ENCODE results near the gene PAPPA. TPM values are rescaled to one million over a fixed set of nuclear protein-coding genes. Genes with fewer than 3 reads are reported as not detected.
A peak's percentile ranks its signal among the peaks of the same experiment; 100 is the strongest.

PAPPA gene
- total RNA-seq, 1 donor from 2014 or later: 0.15 TPM

DNA sequence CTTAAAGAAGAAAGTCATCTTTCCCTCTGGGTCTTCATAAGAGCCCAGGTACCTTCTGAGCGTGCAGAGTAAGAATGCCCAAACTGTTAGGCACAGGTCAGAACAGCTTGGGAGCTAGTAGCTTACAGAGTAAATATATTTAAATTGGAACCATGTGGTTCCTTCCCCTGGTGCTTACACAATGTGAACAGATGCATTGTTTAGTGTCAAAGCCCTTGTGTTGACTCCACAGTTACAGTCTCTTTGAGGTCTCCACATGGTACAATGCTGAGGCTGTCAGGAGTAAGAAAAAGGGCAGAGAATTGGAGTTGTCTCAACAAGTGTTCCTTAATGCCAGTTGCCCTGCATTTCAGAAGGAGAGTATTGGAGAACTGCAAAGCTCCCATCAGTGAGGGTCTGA lies 188.5 kb downstream of the PAPPA start:
- Histone ChIP-seq H3K27ac (no peak overlapping the region), H3K27me3 (peaks cover 28% of the 10 kb centered on the region), H4K20me1 (ENCODE audit: low read depth) (peaks cover 3% of the 10 kb centered on the region), H3F3A (ENCODE audit: low read depth) (peaks cover 12% of the 10 kb centered on the region), H3K36me3 (no peaks in the 10 kb centered on the region), H3K9ac (no peak overlapping the region), H3K4me3 (no peak overlapping the region), H3K9me3 (ENCODE audit: low read depth) (no peaks in the 10 kb centered on the region), H3K4me1 (peaks cover 23% of the 10 kb centered on the region), H2AFZ (replicated peaks) (no peak overlapping the region), H3K4me2 (peak overlapping the region; percentile 40), H3K79me2 (ENCODE audit: low read depth) (no peaks in the 10 kb centered on the region)
- H3K4me1 Mint-ChIP-seq: peaks cover 29% of the 10 kb centered on the region
- peaks cover 9% of the 10 kb centered on the region for H3K27me3 Mint-ChIP-seq (ENCODE audit: insufficient read depth, low read depth)
- H3K4me3 Mint-ChIP-seq: no peak overlapping the region
- H3K36me3 Mint-ChIP-seq: peaks cover 14% of the 10 kb centered on the region
- TF ChIP-seq, protein P1, sequence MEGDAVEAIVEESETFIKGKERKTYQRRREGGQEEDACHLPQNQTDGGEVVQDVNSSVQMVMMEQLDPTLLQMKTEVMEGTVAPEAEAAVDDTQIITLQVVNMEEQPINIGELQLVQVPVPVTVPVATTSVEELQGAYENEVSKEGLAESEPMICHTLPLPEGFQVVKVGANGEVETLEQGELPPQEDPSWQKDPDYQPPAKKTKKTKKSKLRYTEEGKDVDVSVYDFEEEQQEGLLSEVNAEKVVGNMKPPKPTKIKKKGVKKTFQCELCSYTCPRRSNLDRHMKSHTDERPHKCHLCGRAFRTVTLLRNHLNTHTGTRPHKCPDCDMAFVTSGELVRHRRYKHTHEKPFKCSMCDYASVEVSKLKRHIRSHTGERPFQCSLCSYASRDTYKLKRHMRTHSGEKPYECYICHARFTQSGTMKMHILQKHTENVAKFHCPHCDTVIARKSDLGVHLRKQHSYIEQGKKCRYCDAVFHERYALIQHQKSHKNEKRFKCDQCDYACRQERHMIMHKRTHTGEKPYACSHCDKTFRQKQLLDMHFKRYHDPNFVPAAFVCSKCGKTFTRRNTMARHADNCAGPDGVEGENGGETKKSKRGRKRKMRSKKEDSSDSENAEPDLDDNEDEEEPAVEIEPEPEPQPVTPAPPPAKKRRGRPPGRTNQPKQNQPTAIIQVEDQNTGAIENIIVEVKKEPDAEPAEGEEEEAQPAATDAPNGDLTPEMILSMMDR (IDR thresholded peaks at IDR 0.05): no peak
- TF ChIP-seq EZH2 (IDR thresholded peaks at IDR 0.05) (no peak), EZH2phosphoT487 (IDR thresholded peaks at IDR 0.05) (no peak)
- H3K27ac Mint-ChIP-seq: no peak overlapping the region
- peaks cover 2% of the 10 kb centered on the region for H3K9me3 Mint-ChIP-seq
- DNase-seq (ENCODE audit: low spot score): peak; percentile 65

GRCh38 chr9:116342941-116343340 lies 189.3 kb downstream of the PAPPA start:
- H3K9ac ChIP-seq: no peak overlapping the region
- H3K4me2 ChIP-seq: peak overlapping the region; percentile 40
- no peak for DNase-seq (ENCODE audit: low spot score)
- no peak for TF ChIP-seq EZH2phosphoT487 (IDR thresholded peaks at IDR 0.05)
- TF ChIP-seq EZH2 (IDR thresholded peaks at IDR 0.05): no peak
- TF ChIP-seq, protein P1 (IDR thresholded peaks at IDR 0.05): no peak
- Mint-ChIP-seq H3K4me1 (peaks cover 21% of the 10 kb centered on the region), H3K27me3 (ENCODE audit: insufficient read depth, low read depth) (peaks cover 8% of the 10 kb centered on the region), H3K27ac (no peak overlapping the region), H3K4me3 (no peak overlapping the region), H3K36me3 (peaks cover 16% of the 10 kb centered on the region), H3K9me3 (peaks cover 2% of the 10 kb centered on the region)
- H3K36me3 ChIP-seq: no peaks in the 10 kb centered on the region
- no peaks in the 10 kb centered on the region for H4K20me1 ChIP-seq (ENCODE audit: low read depth)
- no peak overlapping the region for H2AFZ ChIP-seq (replicated peaks)
- no peak overlapping the region for H3K27ac ChIP-seq
- peaks cover 10% of the 10 kb centered on the region for H3F3A ChIP-seq (ENCODE audit: low read depth)
- H3K27me3 ChIP-seq: peaks cover 19% of the 10 kb centered on the region
- H3K79me2 ChIP-seq (ENCODE audit: low read depth): no peaks in the 10 kb centered on the region
- H3K9me3 ChIP-seq (ENCODE audit: low read depth): no peaks in the 10 kb centered on the region
- peaks cover 15% of the 10 kb centered on the region for H3K4me1 ChIP-seq
- no peak overlapping the region for H3K4me3 ChIP-seq

- Histone ChIP-seq H3K79me2 (ENCODE audit: low read depth) (no peaks in the 10 kb centered on the region), H3F3A (ENCODE audit: low read depth) (peaks cover 10% of the 10 kb centered on the region), H3K4me3 (no peak overlapping the region), H3K4me1 (peaks cover 15% of the 10 kb centered on the region), H3K36me3 (no peaks in the 10 kb centered on the region), H3K27me3 (peaks cover 6% of the 10 kb centered on the region), H3K9me3 (ENCODE audit: low read depth) (no peaks in the 10 kb centered on the region), H3K4me2 (no peak overlapping the region), H2AFZ (replicated peaks) (no peak overlapping the region), H3K9ac (no peak overlapping the region), H3K27ac (no peak overlapping the region), H4K20me1 (ENCODE audit: low read depth) (no peaks in the 10 kb centered on the region)
- Mint-ChIP-seq H3K4me3 (no peak overlapping the region), H3K4me1 (peaks cover 14% of the 10 kb centered on the region), H3K27ac (no peak overlapping the region), H3K9me3 (no peaks in the 10 kb centered on the region), H3K36me3 (peaks cover 13% of the 10 kb centered on the region), H3K27me3 (ENCODE audit: insufficient read depth, low read depth) (peaks cover 1% of the 10 kb centered on the region)
- TF ChIP-seq EZH2 (IDR thresholded peaks at IDR 0.05) (no peak), EZH2phosphoT487 (IDR thresholded peaks at IDR 0.05) (no peak)
- no peak for DNase-seq (ENCODE audit: low spot score)
These were observed 190.8 kb downstream of the PAPPA start for GRCh38 chr9:116344416-116344815.

DNA sequence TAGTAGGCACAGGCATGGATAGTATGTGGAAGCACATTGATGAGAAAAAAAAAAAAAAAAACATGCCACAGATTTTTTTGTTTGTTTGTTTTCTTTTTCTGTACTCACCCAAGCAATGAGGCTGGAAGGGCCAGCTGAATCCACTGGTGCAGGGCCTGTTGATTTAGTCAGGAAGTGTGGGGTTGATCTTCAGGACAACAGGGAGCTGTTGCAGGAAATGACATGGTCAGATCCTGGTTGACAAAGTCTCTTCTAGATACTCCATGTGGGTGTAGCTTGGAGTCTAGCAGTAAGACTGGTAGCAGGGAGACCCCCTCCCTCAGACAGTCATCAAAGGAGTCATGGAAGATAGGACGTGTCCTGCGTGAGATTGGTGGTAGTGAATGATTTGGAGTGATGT lies 191.8 kb downstream of the PAPPA start:
- H3K27ac Mint-ChIP-seq: no peak overlapping the region
- Histone ChIP-seq H3K9ac (no peak overlapping the region), H3K9me3 (ENCODE audit: low read depth) (no peaks in the 10 kb centered on the region), H3K4me2 (no peak overlapping the region), H3K4me1 (peaks cover 15% of the 10 kb centered on the region), H4K20me1 (ENCODE audit: low read depth) (peaks cover 5% of the 10 kb centered on the region), H3K27me3 (no peaks in the 10 kb centered on the region), H3F3A (ENCODE audit: low read depth) (peaks cover 10% of the 10 kb centered on the region), H3K79me2 (ENCODE audit: low read depth) (no peaks in the 10 kb centered on the region), H3K27ac (no peak overlapping the region), H2AFZ (replicated peaks) (no peak overlapping the region), H3K36me3 (no peaks in the 10 kb centered on the region), H3K4me3 (no peak overlapping the region)
- no peaks in the 10 kb centered on the region for H3K9me3 Mint-ChIP-seq
- TF ChIP-seq EZH2 (IDR thresholded peaks at IDR 0.05): no peak
- TF ChIP-seq, protein P1 (IDR thresholded peaks at IDR 0.05): no peak
- no peak for TF ChIP-seq EZH2phosphoT487 (IDR thresholded peaks at IDR 0.05)
- peaks cover 13% of the 10 kb centered on the region for H3K36me3 Mint-ChIP-seq
- no peaks in the 10 kb centered on the region for H3K27me3 Mint-ChIP-seq (ENCODE audit: insufficient read depth, low read depth)
- peaks cover 9% of the 10 kb centered on the region for H3K4me1 Mint-ChIP-seq
- DNase-seq (ENCODE audit: low spot score): no peak
- no peak overlapping the region for H3K4me3 Mint-ChIP-seq

Data from neural progenitor cell (in vitro differentiated cells).